Upper lobe of left lung (tissue), 4 donors: Measurements from ENCODE around the gene SIDT1.

Source experiments
- CTCF ChIP-seq, 6 experiments: fragments of 450-650 bp in 4 of 6; fragments of 200-600 bp in 2 of 6; sonication (generic) in 2 of 6; IDR thresholded peaks; one replicate each; pipeline ENCODE4 v1.5.1; 2016 to 2019; ENCODE audit warnings: antibody characterized with exemption in 6 of 6
- POLR2A ChIP-seq, 4 donors: fragments of 450-650 bp; IDR thresholded peaks; one replicate each; pipeline ENCODE4 v1.5.1; 2016 to 2017; ENCODE audit warnings: antibody characterized with exemption in 4 of 4, mild to moderate bottlenecking in 2 of 4
- POLR2AphosphoS5 ChIP-seq, 2 donors: sonication (generic); formaldehyde crosslinking; IDR thresholded peaks; one replicate each; pipeline ENCODE4 v1.5.1; 2017; ENCODE audit warnings: antibody characterized with exemption in 2 of 2

- TF ChIP-seq POLR2AphosphoS5 (IDR thresholded peaks at IDR 0.05) (no peak), CTCF (IDR thresholded peaks at IDR 0.05) (no peak), POLR2A (IDR thresholded peaks at IDR 0.05) (no peak)
Observed at GRCh38 chr3:113589971-113590370, 57.6 kb downstream of the SIDT1 start.
